ENCODE measurements around the gene MYRF.

MYRF gene

DNA sequence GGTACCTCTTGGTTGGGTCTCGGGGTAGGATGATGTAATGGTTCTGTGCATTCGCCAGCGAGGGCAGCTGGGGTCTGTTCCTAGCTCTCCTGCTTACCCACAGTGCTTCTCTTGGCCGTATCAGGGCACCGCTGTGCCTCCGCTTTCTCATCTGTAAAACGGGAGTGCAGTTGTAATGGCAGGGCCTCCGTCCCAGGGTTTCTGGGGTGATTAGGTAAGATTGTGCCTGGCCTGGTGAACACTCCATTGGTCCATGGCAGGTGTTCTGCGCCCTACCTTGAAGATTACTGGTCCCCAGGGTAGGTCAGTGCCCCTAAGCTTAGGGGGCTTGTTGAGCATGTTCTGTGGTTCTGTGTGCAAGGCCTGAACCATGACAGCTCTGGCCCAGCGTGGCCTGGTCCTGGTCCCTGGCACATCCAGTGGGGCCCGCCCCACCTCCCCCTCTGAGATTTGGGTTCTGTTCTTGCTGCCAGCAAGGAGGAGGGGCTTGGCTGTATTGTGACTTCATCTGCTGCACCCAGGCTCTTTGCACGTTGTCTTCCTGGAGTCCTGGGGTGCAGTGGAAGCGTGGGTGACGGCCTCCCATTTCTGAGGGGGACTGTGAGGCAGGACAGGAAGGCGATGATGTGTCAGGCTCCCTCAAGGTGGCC, 4.9 kb downstream of the MYRF start:
- Histone ChIP-seq H3K4me2 (ENCODE audit: insufficient read depth, low read length) (no peak overlapping the region), H3K4me1 (ENCODE audit: insufficient read depth, low read length) (peaks cover 3% of the 10 kb centered on the region; the same call in 1 of the 2 replicates), H3K36me3 (ENCODE audit: insufficient read depth, low read length) (no peaks in the 10 kb centered on the region), H3K9ac (ENCODE audit: low read depth, low read length) (no peak overlapping the region), H3K27ac (ENCODE audit: low read length) (no peak overlapping the region), H2AFZ (ENCODE audit: low read depth, low read length) (no peak overlapping the region), H3K79me2 (ENCODE audit: insufficient read depth, low read length) (no peaks in the 10 kb centered on the region), H3K27me3 (ENCODE audit: insufficient read depth, low read length, poor library complexity) (no peaks in the 10 kb centered on the region), H4K20me1 (ENCODE audit: insufficient read depth, low read length) (no peaks in the 10 kb centered on the region), H3K9me3 (ENCODE audit: insufficient read depth, low read length, severe bottlenecking) (no peaks in the 10 kb centered on the region), H3K4me3 (ENCODE audit: low read depth in 1 of 2, low read length in 2 of 2) (no peak overlapping the region)
- TF ChIP-seq, protein P1, sequence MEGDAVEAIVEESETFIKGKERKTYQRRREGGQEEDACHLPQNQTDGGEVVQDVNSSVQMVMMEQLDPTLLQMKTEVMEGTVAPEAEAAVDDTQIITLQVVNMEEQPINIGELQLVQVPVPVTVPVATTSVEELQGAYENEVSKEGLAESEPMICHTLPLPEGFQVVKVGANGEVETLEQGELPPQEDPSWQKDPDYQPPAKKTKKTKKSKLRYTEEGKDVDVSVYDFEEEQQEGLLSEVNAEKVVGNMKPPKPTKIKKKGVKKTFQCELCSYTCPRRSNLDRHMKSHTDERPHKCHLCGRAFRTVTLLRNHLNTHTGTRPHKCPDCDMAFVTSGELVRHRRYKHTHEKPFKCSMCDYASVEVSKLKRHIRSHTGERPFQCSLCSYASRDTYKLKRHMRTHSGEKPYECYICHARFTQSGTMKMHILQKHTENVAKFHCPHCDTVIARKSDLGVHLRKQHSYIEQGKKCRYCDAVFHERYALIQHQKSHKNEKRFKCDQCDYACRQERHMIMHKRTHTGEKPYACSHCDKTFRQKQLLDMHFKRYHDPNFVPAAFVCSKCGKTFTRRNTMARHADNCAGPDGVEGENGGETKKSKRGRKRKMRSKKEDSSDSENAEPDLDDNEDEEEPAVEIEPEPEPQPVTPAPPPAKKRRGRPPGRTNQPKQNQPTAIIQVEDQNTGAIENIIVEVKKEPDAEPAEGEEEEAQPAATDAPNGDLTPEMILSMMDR (IDR thresholded peaks at IDR 0.05; ENCODE audit: borderline replicate concordance, extremely low read depth, low read length, poor library complexity, severe bottlenecking) = no peak
- TF ChIP-seq EZH2 (IDR thresholded peaks at IDR 0.05; ENCODE audit: borderline replicate concordance, low read depth, low read length, severe bottlenecking) = no peak
- ATAC-seq (ENCODE audit: insufficient read depth, low read depth) = no peak
- DNase-seq = no peak

DNA sequence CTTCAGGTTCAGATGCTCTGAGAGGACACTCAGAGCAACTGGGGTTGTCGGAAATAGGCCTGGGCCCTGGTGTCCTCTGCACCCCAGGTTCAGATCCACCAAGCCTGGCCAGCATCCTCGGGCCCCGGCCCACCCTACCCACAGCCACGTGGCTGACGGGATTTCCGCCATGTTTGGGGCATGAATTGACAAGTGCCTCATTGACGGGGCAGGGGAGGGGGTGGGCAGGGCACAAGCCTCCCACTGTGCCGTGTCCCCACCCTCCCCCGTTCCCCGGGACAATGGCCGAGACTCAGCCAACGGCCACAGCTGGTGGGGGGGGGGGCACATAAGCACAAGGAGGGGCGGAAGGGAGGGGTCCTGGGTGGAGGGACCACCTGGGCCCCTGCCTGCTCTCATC, 8.5 kb downstream of the MYRF start:
- TF ChIP-seq, protein P1 (IDR thresholded peaks at IDR 0.05; ENCODE audit: borderline replicate concordance, extremely low read depth, low read length, poor library complexity, severe bottlenecking) = no peak
- TF ChIP-seq EZH2 (IDR thresholded peaks at IDR 0.05; ENCODE audit: borderline replicate concordance, low read depth, low read length, severe bottlenecking) = no peak
- Histone ChIP-seq H3K9ac (ENCODE audit: low read depth, low read length) (no peak overlapping the region), H2AFZ (ENCODE audit: low read depth, low read length) (no peak overlapping the region), H4K20me1 (ENCODE audit: insufficient read depth, low read length) (no peaks in the 10 kb centered on the region), H3K27ac (ENCODE audit: low read length) (no peak overlapping the region), H3K4me3 (ENCODE audit: low read depth in 1 of 2, low read length in 2 of 2) (no peak overlapping the region), H3K9me3 (ENCODE audit: insufficient read depth, low read length, severe bottlenecking) (no peaks in the 10 kb centered on the region), H3K36me3 (ENCODE audit: insufficient read depth, low read length) (no peaks in the 10 kb centered on the region), H3K4me2 (ENCODE audit: insufficient read depth, low read length) (no peak overlapping the region), H3K4me1 (ENCODE audit: insufficient read depth, low read length) (peaks cover 3% of the 10 kb centered on the region; the same call in 1 of the 2 replicates), H3K27me3 (ENCODE audit: insufficient read depth, low read length, poor library complexity) (no peaks in the 10 kb centered on the region), H3K79me2 (ENCODE audit: insufficient read depth, low read length) (no peaks in the 10 kb centered on the region)
- no peak for DNase-seq
- ATAC-seq (ENCODE audit: insufficient read depth, low read depth) = no peak

DNA sequence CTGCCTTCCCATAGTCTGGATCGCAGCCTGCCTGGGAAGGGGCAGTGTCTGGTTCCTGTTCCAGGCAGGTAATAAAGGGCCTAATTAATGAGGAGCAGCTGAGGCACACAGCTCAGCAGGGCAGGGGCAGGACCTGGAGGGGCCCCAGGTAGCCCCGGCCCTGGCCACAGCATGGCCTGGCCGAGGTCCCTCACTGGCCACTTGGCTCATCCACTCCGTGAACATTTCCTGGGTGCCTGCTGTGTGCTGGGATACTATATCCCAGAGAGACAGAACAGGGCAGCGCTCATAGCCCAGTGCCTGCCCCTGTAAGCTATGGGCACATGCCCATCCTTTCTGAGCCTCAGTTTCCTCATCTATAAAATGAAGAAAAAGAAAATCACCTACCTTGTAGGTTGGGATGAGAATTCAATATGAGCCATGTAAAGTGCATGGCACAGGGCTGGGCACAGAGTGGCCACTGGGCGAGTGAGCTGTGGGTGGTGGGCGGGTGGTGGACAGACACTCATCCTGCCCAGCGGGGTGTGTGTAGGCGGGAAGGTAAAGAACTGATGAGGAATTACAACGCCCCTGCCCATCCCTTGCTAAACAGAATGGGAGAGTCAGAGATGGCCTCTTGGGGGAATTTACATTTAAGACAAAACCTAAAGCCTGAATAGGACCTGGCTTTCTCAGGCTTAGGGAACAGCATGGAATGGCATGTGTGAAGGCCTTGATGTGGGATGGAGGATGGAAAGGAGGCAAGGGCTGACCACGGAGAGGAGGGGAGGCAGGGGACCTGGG, 9.2 kb downstream of the MYRF start:
- TF ChIP-seq EZH2 (IDR thresholded peaks at IDR 0.05; ENCODE audit: borderline replicate concordance, low read depth, low read length, severe bottlenecking) = no peak
- TF ChIP-seq, protein P1 (IDR thresholded peaks at IDR 0.05; ENCODE audit: borderline replicate concordance, extremely low read depth, low read length, poor library complexity, severe bottlenecking) = no peak
- Histone ChIP-seq H3K4me1 (ENCODE audit: insufficient read depth, low read length) (peaks cover 1% of the 10 kb centered on the region; the same call in 1 of the 2 replicates), H2AFZ (ENCODE audit: low read depth, low read length) (no peak overlapping the region), H3K27ac (ENCODE audit: low read length) (no peak overlapping the region), H4K20me1 (ENCODE audit: insufficient read depth, low read length) (no peaks in the 10 kb centered on the region), H3K36me3 (ENCODE audit: insufficient read depth, low read length) (no peaks in the 10 kb centered on the region), H3K9me3 (ENCODE audit: insufficient read depth, low read length, severe bottlenecking) (no peaks in the 10 kb centered on the region), H3K79me2 (ENCODE audit: insufficient read depth, low read length) (no peaks in the 10 kb centered on the region), H3K4me2 (ENCODE audit: insufficient read depth, low read length) (no peak overlapping the region), H3K27me3 (ENCODE audit: insufficient read depth, low read length, poor library complexity) (no peaks in the 10 kb centered on the region), H3K4me3 (ENCODE audit: low read depth in 1 of 2, low read length in 2 of 2) (no peak overlapping the region), H3K9ac (ENCODE audit: low read depth, low read length) (no peak overlapping the region)
- DNase-seq (no peak), ATAC-seq (ENCODE audit: insufficient read depth, low read depth) (no peak)

All from DND-41 (cell line).